Prostate gland (tissue), 2 donors: ENCODE measurements around the gene SCUBE1. TPM values are rescaled to one million over a fixed set of nuclear protein-coding genes. Genes with fewer than 3 reads are reported as not detected.

Experiments used
- DNase-seq: peaks from one replicate; pipeline ENCODE4 v3.0.0-alpha.2; 2019; ENCODE audit warnings: low spot score
- H3K27ac ChIP-seq, 2 donors: fragments of 200-600 bp; sonication (generic); 2 replicates each; pipeline ENCODE4 v1.5.1; 2017 to 2019
- H3K27me3 ChIP-seq: fragments of 200-600 bp; sonication (generic); replicated peaks from 2 replicates; pipeline ENCODE4 v1.5.1; 2019; ENCODE audit not compliant: insufficient read depth
- H3K36me3 ChIP-seq, 2 donors: fragments of 200-600 bp; sonication (generic); 1 replicate in 1 of 2; 2 replicates in 1 of 2; pipeline versions ENCODE4 v1.5.1 to v1.8.1; 2017 to 2019
- H3K4me1 ChIP-seq: fragments of 200-600 bp; sonication (generic); replicated peaks from 2 replicates; pipeline ENCODE4 v1.5.1; 2019
- H3K4me3 ChIP-seq, 2 donors: fragments of 200-600 bp; sonication (generic); 2 replicates each; pipeline ENCODE4 v1.5.1; 2017 to 2019
- H3K9me3 ChIP-seq: fragments of 200-600 bp; sonication (generic); 2 replicates; pipeline ENCODE4 v1.5.1; 2017
- CTCF ChIP-seq, 4 experiments: fragments of 200-600 bp in 2 of 4; fragments of 450-650 bp in 2 of 4; sonication (generic) in 2 of 4; IDR thresholded peaks; 1 replicate in 3 of 4; 2 replicates in 1 of 4; pipeline ENCODE4 v1.5.1; 2016 to 2019; ENCODE audit warnings: antibody characterized with exemption in 4 of 4, mild to moderate bottlenecking in 2 of 4, moderate library complexity in 2 of 4
- POLR2A ChIP-seq: fragments of 450-650 bp; IDR thresholded peaks from one replicate; pipeline ENCODE4 v1.6.1; 2016; ENCODE audit warnings: antibody characterized with exemption, mild to moderate bottlenecking
- POLR2AphosphoS5 ChIP-seq: sonication (generic); formaldehyde crosslinking; IDR thresholded peaks from one replicate; pipeline ENCODE4 v1.6.1; 2017; ENCODE audit warnings: antibody characterized with exemption
- WGBS: methylation state at CpG from one replicate; pipeline ENCODE4 v1.1.5; 2018; 5-methylcytosine and 5-hydroxymethylcytosine counted together
- intact Hi-C: fragments of 100-400 bp; cut with DNase I; formaldehyde crosslinking; loops from one replicate; pipeline ENCODE4 v1.14.2; 2022
- total RNA-seq, 2 donors: library from RNA; depleted of rRNA; stranded (reverse); fragments of >200 nt; gene quantifications; one replicate each; pipeline ENCODE4 v1.1.0, GENCODE V29; 2016

The SCUBE1 gene
- total RNA-seq, 2 donors from 2014 or later: 0.68 to 23.5 TPM

DNA sequence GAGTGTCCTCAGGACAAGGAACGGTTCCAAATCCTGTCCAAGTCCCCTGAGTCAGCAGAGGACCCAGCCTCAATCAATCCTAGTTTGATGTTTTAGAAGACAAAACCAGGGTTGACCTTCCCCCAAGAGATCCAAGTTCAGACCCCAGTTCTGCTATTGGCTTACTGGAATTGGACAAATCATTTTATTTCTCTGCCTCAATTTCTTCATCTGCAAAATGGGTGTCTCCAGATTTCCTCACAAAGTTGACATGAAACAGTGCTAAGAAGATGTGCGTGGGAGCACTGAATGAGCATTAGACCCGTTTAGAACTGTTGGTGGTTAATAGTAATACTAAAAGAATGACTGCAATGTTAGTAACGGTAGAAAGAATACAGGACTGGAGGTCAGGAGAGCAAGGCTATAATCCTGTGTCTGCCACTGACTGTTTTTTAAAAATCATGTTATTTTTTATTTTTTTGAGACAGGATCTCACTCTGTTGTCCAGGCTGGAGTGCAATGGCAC, 32.8 kb upstream of the SCUBE1 start:
- no peak overlapping the region for H3K27ac ChIP-seq
- no peak overlapping the region for H3K4me3 ChIP-seq
- no peak for DNase-seq
- no peaks in the 10 kb centered on the region for H3K36me3 ChIP-seq
- H3K9me3 ChIP-seq: no peaks in the 10 kb centered on the region
- intact Hi-C loops: no loop called here
- WGBS: 83% methylated on average over 4 of the region's 4 CpGs
- no peaks in the 10 kb centered on the region for H3K27me3 ChIP-seq
- TF ChIP-seq POLR2A (no peak), POLR2AphosphoS5 (no peak)
- H3K4me1 ChIP-seq: no peaks in the 10 kb centered on the region

GRCh38 chr22:43370036-43370435, 26.9 kb upstream of the SCUBE1 start:
- TF ChIP-seq POLR2A: no peak
- H3K4me3 ChIP-seq: no peak overlapping the region
- no peaks in the 10 kb centered on the region for H3K4me1 ChIP-seq
- no peaks in the 10 kb centered on the region for H3K27me3 ChIP-seq
- no peaks in the 10 kb centered on the region for H3K9me3 ChIP-seq
- H3K27ac ChIP-seq: no peak overlapping the region
- no peak for DNase-seq
- no peaks in the 10 kb centered on the region for H3K36me3 ChIP-seq
- WGBS: 20% methylated on average over 9 of the region's 9 CpGs
- intact Hi-C loops: no loop called here

- WGBS: 87% methylated on average over 6 of the region's 6 CpGs
- TF ChIP-seq CTCF (IDR thresholded peaks at IDR 0.05) (no peak), POLR2A (no peak), POLR2AphosphoS5 (no peak)
- Histone ChIP-seq H3K4me3 (no peak overlapping the region), H3K4me1 (no peaks in the 10 kb centered on the region), H3K9me3 (no peaks in the 10 kb centered on the region), H3K36me3 (no peaks in the 10 kb centered on the region), H3K27me3 (no peaks in the 10 kb centered on the region), H3K27ac (no peak overlapping the region)
- DNase-seq: no peak
- intact Hi-C loops: no loop called here
Observed at GRCh38 chr22:43365715-43366440, 22.7 kb upstream of the SCUBE1 start.

GRCh38 chr22:43364169-43364435, 20.9 kb upstream of the SCUBE1 start:
- Histone ChIP-seq H3K9me3 (no peaks in the 10 kb centered on the region), H3K36me3 (no peaks in the 10 kb centered on the region), H3K27me3 (no peaks in the 10 kb centered on the region), H3K27ac (no peak overlapping the region), H3K4me1 (no peaks in the 10 kb centered on the region), H3K4me3 (no peak overlapping the region)
- intact Hi-C loops: no loop called here
- no peak for DNase-seq
- WGBS: 59% methylated on average over 8 of the region's 8 CpGs
- TF ChIP-seq POLR2AphosphoS5: no peak
- no peak for TF ChIP-seq POLR2A
- no peak for TF ChIP-seq CTCF (IDR thresholded peaks at IDR 0.05)

DNA sequence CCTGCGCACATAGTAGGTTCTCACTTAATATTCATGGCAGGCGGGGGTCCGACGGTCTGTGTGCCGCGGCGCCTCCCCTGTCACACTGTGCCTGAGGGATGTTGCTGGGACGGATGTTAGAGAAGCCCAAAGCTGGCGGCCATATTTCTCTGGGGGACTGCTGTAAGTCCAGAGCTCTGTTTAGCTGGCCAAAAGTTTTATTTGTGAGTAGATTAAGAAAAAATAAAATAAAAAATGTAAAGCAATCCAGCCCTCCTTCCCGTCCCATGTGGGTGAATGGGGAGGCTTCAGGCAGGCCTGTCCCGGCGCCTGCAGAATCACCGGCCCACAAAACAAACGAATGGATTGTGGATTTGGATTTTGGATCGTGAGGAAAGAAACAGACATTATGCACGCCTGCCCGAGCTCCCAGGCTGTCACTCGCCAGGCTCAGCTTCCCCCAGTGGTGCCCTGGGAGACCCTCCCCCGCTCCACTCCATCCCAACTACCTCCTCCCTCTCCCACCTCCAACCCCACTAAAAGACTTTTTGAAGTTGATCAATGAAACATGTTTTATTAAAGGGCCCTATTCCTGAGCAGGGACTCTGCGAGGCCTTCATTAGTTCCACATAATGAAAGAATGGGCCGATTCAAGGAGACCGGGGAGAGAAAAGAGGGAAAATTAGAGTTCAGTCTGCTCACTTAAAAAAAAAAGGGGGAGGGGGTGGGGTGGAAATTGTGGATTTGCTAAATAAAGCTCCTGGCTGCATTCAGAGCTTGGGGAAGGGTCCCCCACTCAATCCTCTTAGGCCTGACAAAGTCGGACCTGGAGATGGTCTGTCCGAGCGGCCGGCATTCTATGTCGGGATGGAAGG, 20.4 kb upstream of the SCUBE1 start:
- no peaks in the 10 kb centered on the region for H3K9me3 ChIP-seq
- H3K27ac ChIP-seq: no peak overlapping the region
- no peak overlapping the region for H3K4me3 ChIP-seq
- no peaks in the 10 kb centered on the region for H3K27me3 ChIP-seq
- no peaks in the 10 kb centered on the region for H3K4me1 ChIP-seq
- DNase-seq: no peak
- 85% methylated on average over 27 of the region's 27 CpGs for WGBS
- intact Hi-C loops: no loop called here
- no peaks in the 10 kb centered on the region for H3K36me3 ChIP-seq
- TF ChIP-seq POLR2AphosphoS5: no peak
- no peak for TF ChIP-seq CTCF (IDR thresholded peaks at IDR 0.05)
- TF ChIP-seq POLR2A: no peak
